Activated naive CD8-positive, alpha-beta T cell (primary cell): Measurements from ENCODE around the gene TRAK1.

ENCODE experiments used
- H3K27ac Mint-ChIP-seq: one replicate; pipeline ENCODE4 v1.8.0; 2021; ENCODE audit warnings: mixed read lengths
- H3K27me3 Mint-ChIP-seq: one replicate; pipeline ENCODE4 v1.8.0; 2021; ENCODE audit warnings: mixed read lengths
- H3K36me3 Mint-ChIP-seq: one replicate; pipeline ENCODE4 v1.8.0; 2021; ENCODE audit warnings: mixed read lengths
- H3K4me1 Mint-ChIP-seq: one replicate; pipeline ENCODE4 v1.8.0; 2021; ENCODE audit warnings: low read depth, mixed read lengths
- H3K4me3 Mint-ChIP-seq: one replicate; pipeline ENCODE4 v1.8.0; 2021; ENCODE audit warnings: mild to moderate bottlenecking, mixed read lengths
- H3K9me3 Mint-ChIP-seq: one replicate; pipeline ENCODE4 v1.8.0; 2021; ENCODE audit warnings: low read depth, mixed read lengths

Gene TRAK1

GRCh38 chr3:42159706-42160472, 68.7 kb downstream of the TRAK1 start:
- Mint-ChIP-seq H3K27me3 (no peaks in the 10 kb centered on the region), H3K36me3 (peaks cover under 1% of the 10 kb centered on the region), H3K27ac (peak overlapping the region; percentile 58), H3K9me3 (no peaks in the 10 kb centered on the region), H3K4me1 (peaks cover 48% of the 10 kb centered on the region), H3K4me3 (peak overlapping the region; percentile 69)

DNA sequence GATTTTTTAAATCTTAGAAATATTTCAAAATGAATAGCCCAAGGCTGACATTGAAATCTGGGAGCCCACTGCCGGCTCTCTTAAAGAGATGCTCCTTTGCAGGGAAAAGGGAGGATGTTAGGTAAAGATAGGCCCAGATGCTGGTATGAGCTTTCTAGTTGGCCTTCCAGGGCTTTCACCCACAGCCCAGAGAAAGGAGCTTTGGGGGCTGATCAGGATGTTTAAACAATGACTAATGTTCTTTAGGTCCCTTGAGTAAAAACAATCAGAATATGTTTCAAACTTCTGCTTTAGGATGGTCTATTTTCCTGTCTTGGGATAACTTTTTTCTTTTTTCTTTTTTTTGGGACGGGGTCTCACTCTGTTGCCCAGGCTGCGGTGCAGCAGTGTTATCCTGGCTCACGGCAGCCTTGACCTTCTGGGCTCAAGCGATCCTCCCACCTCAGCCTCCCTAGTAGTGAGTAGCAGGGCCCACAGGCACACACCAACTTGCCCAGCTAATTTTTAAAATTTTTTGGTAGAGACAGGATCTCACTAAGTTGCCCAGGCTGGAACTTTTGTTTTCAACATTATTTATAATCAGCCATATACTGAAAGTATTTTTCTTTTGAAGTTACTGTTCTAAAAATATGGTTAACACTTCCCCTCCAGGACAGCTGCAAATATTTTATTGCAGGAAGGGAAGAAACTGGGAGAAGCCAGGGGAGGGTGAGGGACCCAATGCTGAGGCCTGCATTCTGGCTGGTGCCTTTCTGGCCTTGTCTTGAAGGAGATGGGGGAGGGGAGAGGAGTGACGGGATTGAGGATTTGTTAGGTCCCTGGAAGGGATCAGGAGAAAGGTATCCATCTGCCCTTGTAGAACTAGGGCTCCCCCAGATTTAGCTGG, 70.1 kb downstream of the TRAK1 start:
- Mint-ChIP-seq H3K9me3 (no peaks in the 10 kb centered on the region), H3K27me3 (no peaks in the 10 kb centered on the region), H3K4me1 (peaks cover 50% of the 10 kb centered on the region), H3K27ac (no peak overlapping the region), H3K4me3 (no peak overlapping the region), H3K36me3 (peaks cover 3% of the 10 kb centered on the region)

- H3K4me3 Mint-ChIP-seq: no peak overlapping the region
- H3K27ac Mint-ChIP-seq: no peak overlapping the region
- H3K36me3 Mint-ChIP-seq: peaks cover 3% of the 10 kb centered on the region
These were observed 71.3 kb downstream of the TRAK1 start for GRCh38 chr3:42162462-42162861.

DNA sequence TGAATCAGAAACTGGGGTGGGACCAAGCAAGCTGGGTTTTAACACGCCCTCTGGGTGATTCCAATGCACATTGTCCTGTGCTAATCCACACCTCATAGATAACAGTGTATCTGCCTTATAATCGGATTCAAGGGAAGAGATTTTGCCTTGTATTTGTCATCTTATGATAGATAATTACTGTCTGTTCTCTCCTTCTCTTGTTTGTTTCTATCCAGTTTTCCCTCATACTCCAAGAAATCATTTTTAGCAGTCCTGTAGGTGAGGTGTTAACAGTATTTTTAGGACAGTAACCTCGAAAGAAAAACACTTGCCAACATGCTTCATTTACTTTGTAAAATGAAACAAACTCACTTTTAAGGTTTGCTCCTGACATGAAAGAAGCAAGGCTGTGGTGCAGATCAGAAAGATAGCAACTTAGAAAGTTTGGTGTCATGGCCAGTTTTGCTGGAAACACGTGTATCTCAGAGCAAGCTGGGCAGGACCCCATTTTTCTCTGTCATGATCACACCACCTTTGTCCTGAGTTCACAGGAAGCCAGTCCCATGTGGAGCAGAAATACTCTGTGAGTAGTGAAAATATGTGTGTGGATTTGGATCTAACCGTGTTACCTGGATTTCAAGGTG, 72.6 kb downstream of the TRAK1 start:
- Mint-ChIP-seq H3K4me1 (peaks cover 47% of the 10 kb centered on the region), H3K36me3 (peaks cover 3% of the 10 kb centered on the region), H3K27ac (peak overlapping the region; percentile 14), H3K27me3 (no peaks in the 10 kb centered on the region), H3K4me3 (no peak overlapping the region), H3K9me3 (no peaks in the 10 kb centered on the region)

More at GRCh38 chr3:42162462-42162861, 71.3 kb downstream of the TRAK1 start:
- Mint-ChIP-seq H3K9me3 (no peaks in the 10 kb centered on the region), H3K4me1 (peaks cover 50% of the 10 kb centered on the region), H3K27me3 (no peaks in the 10 kb centered on the region)

- Mint-ChIP-seq H3K27me3 (no peaks in the 10 kb centered on the region), H3K27ac (peak overlapping the region; percentile 14), H3K4me3 (no peak overlapping the region), H3K9me3 (no peaks in the 10 kb centered on the region), H3K4me1 (peaks cover 39% of the 10 kb centered on the region), H3K36me3 (peaks cover 3% of the 10 kb centered on the region)
These were observed 73.5 kb downstream of the TRAK1 start for GRCh38 chr3:42164656-42165055.

DNA sequence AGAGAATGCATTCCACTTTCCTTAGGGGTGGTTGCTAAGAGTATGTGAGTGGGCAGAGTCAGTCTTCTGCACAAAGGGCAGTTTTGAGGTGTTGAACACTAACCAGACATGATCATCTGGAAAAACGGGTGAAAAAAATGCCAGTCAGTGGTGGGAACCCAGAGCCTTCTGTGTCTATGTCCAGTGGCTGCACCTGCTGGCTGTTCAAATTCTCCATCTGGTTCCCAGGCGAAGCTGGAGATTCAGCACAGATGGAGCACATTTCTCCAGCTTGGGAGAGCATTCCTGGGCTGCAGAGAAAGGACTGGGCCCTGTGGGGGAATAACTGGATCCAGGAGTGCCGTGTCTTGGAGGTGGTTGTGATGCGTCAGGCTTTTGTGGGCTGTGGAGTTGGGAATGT, 74.1 kb downstream of the TRAK1 start:
- peaks cover 3% of the 10 kb centered on the region for H3K36me3 Mint-ChIP-seq
- H3K9me3 Mint-ChIP-seq: no peaks in the 10 kb centered on the region
- H3K4me3 Mint-ChIP-seq: no peak overlapping the region
- H3K27ac Mint-ChIP-seq: no peak overlapping the region
- no peaks in the 10 kb centered on the region for H3K27me3 Mint-ChIP-seq
- peaks cover 38% of the 10 kb centered on the region for H3K4me1 Mint-ChIP-seq

- peaks cover 3% of the 10 kb centered on the region for H3K36me3 Mint-ChIP-seq
- H3K27ac Mint-ChIP-seq: no peak overlapping the region
- H3K4me3 Mint-ChIP-seq: no peak overlapping the region
- no peaks in the 10 kb centered on the region for H3K27me3 Mint-ChIP-seq
- peaks cover 34% of the 10 kb centered on the region for H3K4me1 Mint-ChIP-seq
- no peaks in the 10 kb centered on the region for H3K9me3 Mint-ChIP-seq
These were observed 75.1 kb downstream of the TRAK1 start for GRCh38 chr3:42166214-42166613.

DNA sequence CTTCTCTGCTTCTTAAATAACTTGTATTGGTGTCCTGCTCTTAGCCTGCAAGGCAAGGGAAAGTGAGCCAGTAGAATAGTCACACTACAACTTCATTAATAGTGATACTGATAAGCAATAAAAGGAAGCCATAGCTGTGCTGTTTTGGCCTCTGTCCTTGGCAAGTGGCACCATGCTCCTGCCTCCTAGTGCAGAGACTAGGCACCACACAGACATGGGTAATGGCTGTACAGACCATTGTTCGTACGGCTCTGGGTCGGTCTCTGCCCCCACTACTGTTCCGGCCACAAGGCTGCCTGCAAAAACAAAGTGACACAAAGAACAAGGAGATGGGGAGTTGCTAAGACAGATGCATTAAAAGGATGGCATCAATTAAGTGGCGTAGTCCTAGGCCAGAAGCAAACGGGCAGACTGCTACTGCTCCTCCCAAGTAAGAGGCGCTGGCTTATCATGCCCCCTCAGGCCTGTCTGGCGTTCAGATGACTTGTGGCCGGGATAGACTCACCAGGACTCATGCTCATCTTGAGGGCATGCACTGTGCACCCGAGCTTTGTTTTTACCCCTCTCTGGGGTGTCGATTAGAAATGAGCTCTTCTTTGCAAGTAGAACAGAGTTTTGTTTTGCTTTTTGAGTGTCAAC, 75.6 kb downstream of the TRAK1 start:
- Mint-ChIP-seq H3K27ac (no peak overlapping the region), H3K4me1 (peaks cover 36% of the 10 kb centered on the region), H3K27me3 (no peaks in the 10 kb centered on the region), H3K4me3 (no peak overlapping the region), H3K9me3 (no peaks in the 10 kb centered on the region), H3K36me3 (peaks cover 3% of the 10 kb centered on the region)

DNA sequence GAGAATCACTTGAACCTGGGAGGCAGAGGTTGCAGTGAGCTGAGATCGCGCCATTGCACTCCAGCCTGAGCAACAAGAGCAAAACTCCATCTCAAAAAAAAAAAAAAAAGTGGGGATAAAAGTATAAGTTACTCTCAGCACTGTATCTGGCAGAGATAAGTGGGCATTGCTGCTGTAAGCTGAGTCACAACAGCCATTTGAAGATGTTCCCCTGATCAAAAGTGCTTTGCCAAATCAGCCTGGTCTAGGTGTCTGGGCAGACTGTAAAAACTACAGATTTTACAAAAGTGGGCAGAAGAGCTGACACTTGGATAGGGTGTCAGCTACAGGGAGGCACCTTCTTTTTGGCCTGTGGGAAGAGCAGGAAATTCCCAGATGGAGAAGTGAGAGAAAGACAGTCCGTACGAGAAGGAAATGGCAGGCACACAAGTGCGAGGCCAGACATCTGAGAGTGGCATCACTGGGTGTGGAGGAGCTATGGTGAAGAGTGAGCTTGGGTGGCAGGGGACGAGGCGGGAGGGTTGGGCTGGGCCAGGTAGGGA, 78.5 kb downstream of the TRAK1 start:
- peak overlapping the region; percentile 29 for H3K27ac Mint-ChIP-seq
- H3K27me3 Mint-ChIP-seq: no peaks in the 10 kb centered on the region
- H3K9me3 Mint-ChIP-seq: no peaks in the 10 kb centered on the region
- peaks cover 3% of the 10 kb centered on the region for H3K36me3 Mint-ChIP-seq
- no peak overlapping the region for H3K4me3 Mint-ChIP-seq
- H3K4me1 Mint-ChIP-seq: peaks cover 34% of the 10 kb centered on the region

GRCh38 chr3:42172047-42172654, 81.0 kb downstream of the TRAK1 start:
- no peaks in the 10 kb centered on the region for H3K27me3 Mint-ChIP-seq
- H3K9me3 Mint-ChIP-seq: no peaks in the 10 kb centered on the region
- no peak overlapping the region for H3K27ac Mint-ChIP-seq
- peaks cover 2% of the 10 kb centered on the region for H3K36me3 Mint-ChIP-seq
- H3K4me3 Mint-ChIP-seq: no peak overlapping the region
- H3K4me1 Mint-ChIP-seq: peaks cover 32% of the 10 kb centered on the region

DNA sequence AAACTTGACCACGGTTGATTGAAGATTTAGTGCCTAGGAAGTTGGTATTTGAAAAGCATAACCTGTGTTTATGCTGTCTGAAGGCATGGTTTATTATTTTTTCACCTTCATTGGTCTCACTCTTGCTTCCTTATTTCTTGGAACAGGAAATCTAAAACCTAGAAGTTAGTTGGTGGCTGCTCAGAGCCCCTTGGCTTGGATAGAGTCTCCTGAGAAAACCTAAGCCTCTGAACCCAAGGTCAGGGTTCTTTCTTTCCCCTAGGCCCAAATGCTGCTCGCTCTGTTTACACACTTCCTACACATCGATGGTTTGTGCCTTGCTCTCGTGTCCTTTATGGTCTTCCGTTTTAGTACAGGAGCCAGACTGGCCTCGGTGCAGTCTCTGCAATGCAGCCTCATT, 82.2 kb downstream of the TRAK1 start:
- Mint-ChIP-seq H3K9me3 (no peaks in the 10 kb centered on the region), H3K4me1 (peaks cover 32% of the 10 kb centered on the region), H3K4me3 (peak overlapping the region; percentile 46), H3K27me3 (no peaks in the 10 kb centered on the region), H3K27ac (peak overlapping the region; percentile 76), H3K36me3 (peaks cover 2% of the 10 kb centered on the region)

DNA sequence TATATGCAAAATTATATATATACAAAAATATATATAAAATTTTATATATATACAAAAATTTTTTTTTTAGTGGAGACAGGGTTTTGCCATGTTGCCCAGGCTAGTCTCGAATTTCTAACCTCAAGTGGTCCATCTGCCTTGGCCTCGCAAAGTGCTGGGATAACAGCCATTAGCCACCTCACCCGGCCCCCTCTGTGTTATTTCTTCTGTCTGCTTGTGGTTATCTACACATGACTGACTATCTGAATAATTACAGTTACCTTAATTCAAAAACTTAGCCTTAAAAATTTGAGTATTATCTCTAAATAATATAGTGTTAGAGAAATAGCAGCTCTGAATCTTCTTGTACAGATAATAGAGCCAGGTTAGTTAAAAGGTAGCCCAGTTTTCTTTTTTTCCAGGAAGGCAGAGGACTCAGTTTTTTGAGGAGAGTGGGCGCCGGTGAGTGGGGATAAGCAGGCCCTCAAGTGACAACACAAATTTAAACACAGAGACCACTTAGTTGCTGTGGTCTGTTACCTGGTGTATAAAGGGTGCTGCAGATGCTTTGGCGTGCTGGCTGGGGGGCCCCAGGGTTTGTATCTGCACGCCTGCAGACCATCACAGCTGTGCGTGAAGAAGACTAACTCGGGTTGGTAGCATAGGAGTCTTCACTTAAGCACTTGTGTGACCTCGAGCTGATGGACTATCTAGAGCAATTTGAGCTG, 83.7 kb downstream of the TRAK1 start:
- no peak overlapping the region for H3K4me3 Mint-ChIP-seq
- peaks cover 5% of the 10 kb centered on the region for H3K36me3 Mint-ChIP-seq
- no peak overlapping the region for H3K27ac Mint-ChIP-seq
- no peaks in the 10 kb centered on the region for H3K9me3 Mint-ChIP-seq
- peaks cover 36% of the 10 kb centered on the region for H3K4me1 Mint-ChIP-seq
- no peaks in the 10 kb centered on the region for H3K27me3 Mint-ChIP-seq

DNA sequence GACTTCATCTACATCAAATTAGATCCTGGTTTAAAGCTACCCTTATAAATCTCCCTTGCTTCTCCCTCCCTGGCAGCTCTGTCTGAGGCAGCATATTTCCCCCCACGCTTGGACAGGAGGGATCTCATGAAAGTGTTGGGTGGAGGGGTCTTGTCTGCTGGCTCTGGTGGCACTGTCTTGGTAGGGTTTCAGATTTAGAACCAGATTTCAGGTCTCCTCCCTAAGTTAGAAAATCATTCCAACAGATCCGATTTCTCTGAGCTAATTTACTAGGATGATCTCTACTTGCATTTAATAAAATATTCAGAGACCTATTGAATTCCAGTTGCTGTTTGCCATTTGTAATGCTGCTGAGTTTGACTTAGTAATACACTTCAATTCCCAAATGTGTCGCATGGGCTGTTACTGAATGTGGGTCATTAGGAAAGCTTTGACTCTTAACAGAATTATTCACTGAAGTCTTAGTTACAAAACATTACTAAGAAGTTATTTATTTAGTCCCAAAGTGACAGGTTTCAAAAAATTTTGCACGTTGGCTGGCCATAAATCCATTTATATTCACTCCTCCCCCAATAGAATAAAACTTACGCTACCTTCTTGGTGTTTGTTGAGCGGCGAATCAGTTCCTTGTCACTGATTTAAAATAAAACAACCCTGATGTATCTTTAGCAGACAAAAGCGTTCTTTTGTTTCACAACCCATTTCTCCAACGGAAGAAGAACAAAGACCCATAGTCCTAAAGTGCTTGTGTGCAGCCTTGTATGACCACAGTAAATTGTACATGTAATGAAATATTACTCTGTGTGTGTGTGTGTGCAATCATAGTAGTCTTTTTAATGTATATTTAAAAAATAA, 84.5 kb downstream of the TRAK1 start:
- Mint-ChIP-seq H3K36me3 (peaks cover 5% of the 10 kb centered on the region), H3K9me3 (no peaks in the 10 kb centered on the region), H3K4me1 (peaks cover 35% of the 10 kb centered on the region), H3K27me3 (no peaks in the 10 kb centered on the region), H3K27ac (no peak overlapping the region), H3K4me3 (no peak overlapping the region)
